PC-3 (cell line): Measurements from ENCODE around the gene SFSWAP. TPM values are rescaled to one million over a fixed set of nuclear protein-coding genes. Genes with fewer than 3 reads are reported as not detected.

ENCODE experiments used
- ATAC-seq: fragments of 200-7000 bp; cut with Tn5 transposase; 2 replicates; pipeline ENCODE4 v1.9.1; 2020; ENCODE audit warnings: mild to moderate bottlenecking, moderate library complexity
- BruUV-seq: library from RNA; stranded (reverse); fragments of 400-500 nt; replicated peaks from 2 replicates; lab custom pipeline; 2021; lab: Mats Ljungman, UMichigan
- CTCF ChIA-PET: fragments of 300-600 bp; sonication (Branson Sonifier 250); formaldehyde crosslinking; loops from one replicate; lab custom pipeline; 2022; ENCODE audit warnings: antibody characterized with exemption; lab: Charles Lee
- POLR2A ChIA-PET: fragments of 300-600 bp; sonication (Branson Sonifier 250); formaldehyde crosslinking; loops from one replicate; lab custom pipeline; 2022; ENCODE audit warnings: antibody characterized with exemption; ENCODE audit not compliant: unreplicated experiment; lab: Charles Lee
- DNase-seq: peaks from one replicate; pipeline ENCODE4 v3.0.0-alpha.2; 2015
- H2AFZ ChIP-seq: fragments of 300-600 bp; sonication (generic); 2 replicates; pipeline ENCODE4 v1.6.0; 2016; ENCODE audit warnings: antibody characterized with exemption, low read length
- H3F3A ChIP-seq: fragments of 300-600 bp; sonication (generic); one replicate; pipeline ENCODE4 v1.6.0; 2017; ENCODE audit warnings: antibody characterized with exemption, low read length, control low read depth, mild to moderate bottlenecking; ENCODE audit not compliant: unreplicated experiment
- H3K27ac ChIP-seq: fragments of 300-600 bp; sonication (generic); 2 replicates; pipeline ENCODE4 v1.5.1; 2016; ENCODE audit warnings: mild to moderate bottlenecking, low read length
- H3K27me3 ChIP-seq: fragments of 300-600 bp; sonication (generic); 2 replicates; pipeline ENCODE4 v1.6.1; 2016; ENCODE audit warnings: low read length, mixed read lengths
- H3K36me3 ChIP-seq: fragments of 300-600 bp; sonication (generic); 2 replicates; pipeline ENCODE4 v1.6.1; 2016; ENCODE audit warnings: low read depth, mixed run types, low read length, mixed read lengths
- H3K4me1 ChIP-seq: fragments of 300-600 bp; sonication (generic); 2 replicates; pipeline ENCODE4 v1.5.1; 2016; ENCODE audit warnings: low read length; ENCODE audit not compliant: insufficient read depth
- H3K4me2 ChIP-seq: fragments of 300-600 bp; sonication (generic); 2 replicates; pipeline ENCODE4 v1.6.0; 2016; ENCODE audit warnings: low read length
- H3K4me3 ChIP-seq: fragments of 300-600 bp; sonication (generic); 2 replicates; pipeline ENCODE4 v1.5.1; 2016; ENCODE audit warnings: mild to moderate bottlenecking, low read length, mixed read lengths
- H3K79me2 ChIP-seq: fragments of 300-600 bp; sonication (generic); 2 replicates; pipeline ENCODE4 v1.6.1; 2017; ENCODE audit warnings: low read length, mixed read lengths
- H3K9ac ChIP-seq: fragments of 300-600 bp; sonication (generic); 2 replicates; pipeline ENCODE4 v1.6.0; 2016; ENCODE audit warnings: mild to moderate bottlenecking, low read length
- H3K9me2 ChIP-seq: fragments of 300-600 bp; sonication (generic); replicated peaks from 2 replicates; pipeline ENCODE4 v1.6.1; 2016; ENCODE audit warnings: mixed run types, low read length, mixed read lengths
- H3K9me3 ChIP-seq: fragments of 300-600 bp; sonication (generic); 2 replicates; pipeline ENCODE4 v1.6.1; 2016; ENCODE audit warnings: low read length, mixed read lengths
- H4K20me1 ChIP-seq: fragments of 300-600 bp; sonication (generic); 2 replicates; pipeline ENCODE4 v1.6.1; 2016; ENCODE audit warnings: low read length, mixed read lengths
- EZH2 ChIP-seq: fragments of 300-600 bp; sonication (generic); IDR thresholded peaks from one replicate; pipeline ENCODE4 v1.6.1; 2017; ENCODE audit warnings: antibody characterized with exemption, mild to moderate bottlenecking, low read length; ENCODE audit not compliant: unreplicated experiment
- EZH2phosphoT487 ChIP-seq: fragments of 300-600 bp; sonication (generic); IDR thresholded peaks from 2 replicates; pipeline ENCODE4 v1.6.1; 2018; ENCODE audit warnings: mild to moderate bottlenecking, antibody characterized with exemption, low read length, borderline replicate concordance
- intact Hi-C: fragments of 100-400 bp; cut with micrococcal nuclease; formaldehyde crosslinking; loops from 2 replicates; pipeline ENCODE4 v1.9.0; 2023
- total RNA-seq: library from RNA; depleted of rRNA; stranded (reverse); fragments of >200 nt; gene quantifications from 2 replicates; pipeline ENCODE4 v1.2.3, GENCODE V29; 2014
- TF ChIP-seq, protein P1 (sequence below): fragments of 300-600 bp; sonication (generic); conservative IDR thresholded peaks from 2 replicates; pipeline ENCODE4 v1.5.1; 2017; ENCODE audit warnings: antibody characterized with exemption, low read depth, mild to moderate bottlenecking, low read length

SFSWAP gene
- total RNA-seq, 1 experiment from 2014 or later, result 57.5 TPM

- ATAC-seq, result no peak
- Histone ChIP-seq H3K36me3 (peaks cover 55% of the 10 kb centered on the region), H4K20me1 (no peaks in the 10 kb centered on the region), H3K4me3 (no peak overlapping the region), H3K9me2 (no peaks in the 10 kb centered on the region), H3K27ac (no peak overlapping the region), H3F3A (peaks cover 9% of the 10 kb centered on the region), H3K9me3 (no peaks in the 10 kb centered on the region), H3K9ac (no peak overlapping the region), H3K4me1 (peaks cover 29% of the 10 kb centered on the region), H2AFZ (no peak overlapping the region), H3K4me2 (no peak overlapping the region), H3K27me3 (no peaks in the 10 kb centered on the region), H3K79me2 (peaks cover 7% of the 10 kb centered on the region)
- CTCF ChIA-PET, result no interaction called here
- POLR2A ChIA-PET, result no interaction called here
- TF ChIP-seq EZH2 (no peak), EZH2phosphoT487 (no peak)
- TF ChIP-seq, protein P1, sequence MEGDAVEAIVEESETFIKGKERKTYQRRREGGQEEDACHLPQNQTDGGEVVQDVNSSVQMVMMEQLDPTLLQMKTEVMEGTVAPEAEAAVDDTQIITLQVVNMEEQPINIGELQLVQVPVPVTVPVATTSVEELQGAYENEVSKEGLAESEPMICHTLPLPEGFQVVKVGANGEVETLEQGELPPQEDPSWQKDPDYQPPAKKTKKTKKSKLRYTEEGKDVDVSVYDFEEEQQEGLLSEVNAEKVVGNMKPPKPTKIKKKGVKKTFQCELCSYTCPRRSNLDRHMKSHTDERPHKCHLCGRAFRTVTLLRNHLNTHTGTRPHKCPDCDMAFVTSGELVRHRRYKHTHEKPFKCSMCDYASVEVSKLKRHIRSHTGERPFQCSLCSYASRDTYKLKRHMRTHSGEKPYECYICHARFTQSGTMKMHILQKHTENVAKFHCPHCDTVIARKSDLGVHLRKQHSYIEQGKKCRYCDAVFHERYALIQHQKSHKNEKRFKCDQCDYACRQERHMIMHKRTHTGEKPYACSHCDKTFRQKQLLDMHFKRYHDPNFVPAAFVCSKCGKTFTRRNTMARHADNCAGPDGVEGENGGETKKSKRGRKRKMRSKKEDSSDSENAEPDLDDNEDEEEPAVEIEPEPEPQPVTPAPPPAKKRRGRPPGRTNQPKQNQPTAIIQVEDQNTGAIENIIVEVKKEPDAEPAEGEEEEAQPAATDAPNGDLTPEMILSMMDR, result no peak
- DNase-seq, result no peak
- intact Hi-C loops, result loop anchor here (5.0 kb wide), 3 partner anchors 48 to 127 kb away; partner anchors contain the start of gene MMP17
- BruUV-seq, result no TSS peak
Observed at GRCh38 chr12:131734336-131735152, 23.7 kb downstream of the SFSWAP start.

- no peaks in the 10 kb centered on the region for H4K20me1 ChIP-seq
- ChIA-PET POLR2A (no interaction called here), CTCF (no interaction called here)
- peaks cover 9% of the 10 kb centered on the region for H3F3A ChIP-seq
- no peaks in the 10 kb centered on the region for H3K9me2 ChIP-seq
- no peak overlapping the region for H2AFZ ChIP-seq
- BruUV-seq, result no TSS peak
- H3K9ac ChIP-seq, result no peak overlapping the region
- intact Hi-C loops, result loop anchor here (5.0 kb wide), 3 partner anchors 47 to 128 kb away; partner anchors contain the start of gene MMP17
- no peaks in the 10 kb centered on the region for H3K9me3 ChIP-seq
- peaks cover 54% of the 10 kb centered on the region for H3K36me3 ChIP-seq
- TF ChIP-seq EZH2phosphoT487 (no peak), EZH2 (no peak)
- TF ChIP-seq, protein P1, result no peak
- no peak overlapping the region for H3K4me3 ChIP-seq
- no peak for DNase-seq
- H3K27ac ChIP-seq, result no peak overlapping the region
- peaks cover 11% of the 10 kb centered on the region for H3K79me2 ChIP-seq
- H3K4me1 ChIP-seq, result peaks cover 29% of the 10 kb centered on the region
- no peak overlapping the region for H3K4me2 ChIP-seq
- H3K27me3 ChIP-seq, result no peaks in the 10 kb centered on the region
- no peak for ATAC-seq
Observed at GRCh38 chr12:131735153-131735456, 24.2 kb downstream of the SFSWAP start.
